ENCODE results near the gene TSTD1. TPM values are rescaled to one million over a fixed set of nuclear protein-coding genes. Genes with fewer than 3 reads are reported as not detected.

Gene TSTD1
- total and polyA plus RNA-seq, 2 of the 8 experiments (the other 6 are each of a cell fraction or from before 2014, with no cell fraction given): 60.9 to 314 TPM

DNA sequence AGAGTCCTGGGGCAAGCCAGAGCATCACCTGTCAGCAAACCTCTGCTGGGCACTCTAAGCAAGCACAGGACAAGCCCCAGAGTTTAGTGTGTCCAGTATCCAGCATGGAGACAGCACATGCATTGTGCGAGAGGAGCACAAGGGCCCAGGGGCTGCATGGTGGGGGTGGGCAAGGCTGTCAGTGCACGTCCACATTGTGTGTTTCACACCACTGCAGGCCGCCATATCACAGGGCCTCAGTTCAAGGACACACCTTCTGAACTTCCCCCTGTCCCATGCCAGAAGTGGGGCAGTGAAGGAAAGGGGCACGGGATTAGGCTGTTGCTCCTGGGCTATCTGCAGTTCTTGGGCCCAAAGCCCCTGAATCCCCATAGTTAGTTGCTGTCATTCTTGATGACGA, 782 bp upstream of the TSTD1 start:
- POLR2A ChIA-PET (ENCODE audit: partially characterized antibody): interaction anchor here (1.1 to 3.4 kb wide), 7 partner anchors 10 to 65 kb away, joined by 3 to 50 read pairs (median 3); partner anchors contain the start of gene F11R
- CTCF ChIA-PET (ENCODE audit: partially characterized antibody): interaction anchor here (0.8 to 6.7 kb wide), 9 partner anchors 12 to 186 kb away, joined by 3 to 73 read pairs (median 7); partner anchors contain the start of genes F11R, KLHDC9 and TOMM40L
- 86% methylated on average over 5 of the region's 5 CpGs; no CpG with 5 or more reads in 1 of the 2 experiments for WGBS, 2 experiments (ENCODE audit: extremely low coverage in 1 of 2, insufficient coverage in 1 of 2, insufficient read length in 1 of 2, insufficient replicate concordance in 2 of 2, low coverage in 1 of 2, low lambda C conversion rate in 2 of 2, missing lambda C conversion rate in 1 of 2)

More for the DNA sequence above, 782 bp upstream of the TSTD1 start:
- Histone ChIP-seq H3K79me1 (ENCODE audit: low read depth, low read length) (peaks cover 10% of the 10 kb centered on the region), H2BK120ac (replicated peaks; ENCODE audit: low read depth, low read length) (no peak overlapping the region), H2BK15ac (ENCODE audit: low read length) (no peak overlapping the region), H3K23ac (ENCODE audit: insufficient read length) (no peak overlapping the region), H3K79me2 (ENCODE audit: control insufficient read depth in 1 of 2, insufficient read depth in 2 of 2, low read length in 2 of 2) (peaks cover 0 to 23% of the 10 kb centered on the region in 2 experiments; a peak in 2 of 4 replicates), H2AFZ (ENCODE audit: low read length) (no peak overlapping the region), H3K9me3 (ENCODE audit: insufficient read depth in 2 of 2, low read depth in 1 of 2, low read length in 1 of 2) (no peaks in the 10 kb centered on the region), H2BK20ac (ENCODE audit: low read length) (no peak overlapping the region), H3K4ac (replicated peaks; ENCODE audit: insufficient read length, low read depth, low read length) (no peak overlapping the region), H3K18ac (ENCODE audit: extremely low read depth, low read length) (no peak overlapping the region), H3K14ac (ENCODE audit: insufficient read length) (no peak overlapping the region), H4K5ac (ENCODE audit: insufficient read length, low read depth, low read length) (no peak overlapping the region), H3K56ac (replicated peaks; ENCODE audit: insufficient read length, low read depth, low read length) (no peak overlapping the region), H3K4me1 (replicated peaks in 1 of 4; ENCODE audit: control insufficient read depth in 3 of 4, insufficient read depth in 4 of 4, low read length in 3 of 4) (peaks cover 5 to 11% (median 8%) of the 10 kb centered on the region in 4 experiments; a peak in 6 of 7 replicates), H4K20me1 (replicated peaks in 1 of 2; ENCODE audit: control insufficient read depth in 1 of 2, insufficient read depth in 2 of 2, low read length in 2 of 2) (peaks cover 0 to 8% of the 10 kb centered on the region in 2 experiments), H3K27ac (ENCODE audit: low read depth, low read length) (no peak overlapping the region), H3K23me2 (ENCODE audit: low read depth, low read length) (peaks cover 3% of the 10 kb centered on the region; the same call in 1 of the 2 replicates), H2AK5ac (ENCODE audit: low read depth, low read length) (no peak overlapping the region), H2BK5ac (ENCODE audit: low read depth, low read length) (no peak overlapping the region), H3K9ac (replicated peaks in 1 of 4; ENCODE audit: extremely low read depth in 1 of 4, low read depth in 3 of 4, low read length in 3 of 4) (no peak overlapping the region; a peak in 1 of 7 replicates), H4K8ac (ENCODE audit: extremely low read depth, insufficient read depth, low read length) (no peak overlapping the region), H3K4me3 (ENCODE audit: extremely low read depth in 1 of 4, insufficient read depth in 2 of 4, low read depth in 3 of 4, low read length in 4 of 4) (peak overlapping the region in 2 of 4 experiments; percentile 83 to 87; a peak in 3 of 8 replicates), H3K4me2 (ENCODE audit: insufficient read depth in 1 of 2, low read depth in 2 of 2, low read length in 2 of 2) (peak overlapping the region; percentile 68 to 73; a peak in 3 of 4 replicates), H4K91ac (replicated peaks; ENCODE audit: insufficient read length, low read length) (no peak overlapping the region), H3K36me3 (ENCODE audit: control insufficient read depth in 2 of 4, insufficient read depth in 4 of 4, low read length in 3 of 4) (peaks cover 24 to 36% (median 31%) of the 10 kb centered on the region in 4 experiments; a peak in 6 of 8 replicates), H3K27me3 (replicated peaks in 1 of 4; ENCODE audit: control insufficient read depth in 3 of 4, extremely low read depth in 1 of 4, insufficient read depth in 3 of 4, low read length in 3 of 4) (no peaks in the 10 kb centered on the region), H2BK12ac (ENCODE audit: low read depth, low read length) (no peak overlapping the region)
- DNase-seq (ENCODE audit: low read depth in 1 of 2, low spot score in 2 of 2): no peak
- no peak for TF ChIP-seq CEBPB (IDR thresholded peaks at IDR 0.05; ENCODE audit: low read depth, low read length)
- TF ChIP-seq, protein P1, sequence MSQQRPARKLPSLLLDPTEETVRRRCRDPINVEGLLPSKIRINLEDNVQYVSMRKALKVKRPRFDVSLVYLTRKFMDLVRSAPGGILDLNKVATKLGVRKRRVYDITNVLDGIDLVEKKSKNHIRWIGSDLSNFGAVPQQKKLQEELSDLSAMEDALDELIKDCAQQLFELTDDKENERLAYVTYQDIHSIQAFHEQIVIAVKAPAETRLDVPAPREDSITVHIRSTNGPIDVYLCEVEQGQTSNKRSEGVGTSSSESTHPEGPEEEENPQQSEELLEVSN (IDR thresholded peaks at IDR 0.05): no peak
- no peak for FAIRE-seq

All from H1 (cell line).